Pancreas (tissue), 10 donors: ENCODE results near the gene SRRM3. TPM values are rescaled to one million over a fixed set of nuclear protein-coding genes. Genes with fewer than 3 reads are reported as not detected.
"Not testable (repeated sequence)": the region's sequence is repeated elsewhere in the genome, so short reads cannot be mapped to it uniquely, and the experiment has no call there.

Source experiments
- ATAC-seq, 4 donors: fragments of 200-7000 bp; cut with Tn5 transposase; one replicate each; pipeline versions ENCODE4 v1.8.0 to v1.9.1; 2020; ENCODE audit warnings: mild to moderate bottlenecking in 4 of 4, moderate library complexity in 4 of 4
- DNase-seq, 6 donors: peaks; one replicate each; pipeline ENCODE4 v3.0.0-alpha.2; 2020
- FAIRE-seq: peaks from 2 replicates; lab custom pipeline; 2012; peaks lifted over from hg19 to GRCh38; lab: Jason Lieb, UNC
- H3K27ac ChIP-seq, 4 donors: fragments of 200-600 bp; sonication (generic); 1 replicate in 3 of 4; 2 replicates in 1 of 4; pipeline versions ENCODE4 v1.5.0 to v1.8.0; 2020
- H3K27me3 ChIP-seq, 4 donors: fragments of 200-600 bp; one replicate each; pipeline ENCODE4 v1.8.0; 2021
- H3K36me3 ChIP-seq, 3 donors: fragments of 200-600 bp; sonication (generic) in 1 of 3; one replicate each; pipeline versions ENCODE4 v1.5.0 to v1.8.0; 2020 to 2021
- H3K4me1 ChIP-seq, 3 donors: fragments of 200-600 bp; one replicate each; pipeline ENCODE4 v1.8.0; 2021
- H3K4me3 ChIP-seq, 4 donors: fragments of 200-600 bp; sonication (generic) in 2 of 4; one replicate each; pipeline versions ENCODE4 v1.5.0 to v1.8.0; 2020 to 2021
- H3K9me3 ChIP-seq, 4 donors: fragments of 200-600 bp; one replicate each; pipeline ENCODE4 v1.8.0; 2021
- WGBS, 2 donors: extraction: QIAGEN DNeasy Blood & Tissue Kit; methylation state at CpG; one replicate each; pipeline ENCODE4 v1.1.7; 2013; 5-methylcytosine and 5-hydroxymethylcytosine counted together
- intact Hi-C, 3 donors: fragments of 100-400 bp; cut with DNase I; formaldehyde crosslinking; loops; one replicate each; pipeline versions ENCODE4 v1.11.1 to v1.14.2; 2022
- polyA plus RNA-seq, 2 donors: library from polyadenylated mRNA; stranded (reverse); fragments of 200-250 nt; gene quantifications; one replicate each; pipeline ENCODE4 v1.2.3, GENCODE V29; 2013
- total RNA-seq, 6 donors: library from RNA; stranded (reverse); fragmentation: NEBNext Ultra II Directional in 4 of 6; extraction: Animal tissue kit (Norgen Biotek cat#: 25700) in 4 of 6; gene quantifications; one replicate each; pipeline versions ENCODE4 v1.2.1 to v1.2.4, GENCODE V29; 2021 to 2023
- TF ChIP-seq, protein P1 (sequence below), 4 donors: fragments of 200-600 bp; sonication (generic) in 3 of 4; IDR thresholded peaks; one replicate each; pipeline versions ENCODE4 v1.5.0 to v1.8.0; 2021; ENCODE audit warnings: antibody characterized with exemption in 4 of 4
- donor health status: healthy with polysubstance abuse.
- donor health status: DM: no; HTN: no; CAD: no; lungs with moderate emphysema.
- donor health status: DM: no; HTN: no; CAD: no.
- donor health status: control.
- donor health status: control.
- donor health status: Bipolar disorder and iron deficiency.
- donor health status: DM: yes; HTN: yes; CAD: no.
- donor health status: DM: no; HTN: no; CAD: no.
- donor health status: DM: no; HTN: no; CAD: no.
- donor health status: DM: yes; HTN: yes; CAD: no.

SRRM3 gene
- total and polyA plus RNA-seq, 8 donors = 1.2 to 10.4 (median 2.0) TPM

GRCh38 chr7:76282344-76283253, 80.9 kb downstream of the SRRM3 start:
- 5% methylated on average over 65 to 98 of the region's 98 CpGs for WGBS, 2 donors
- intact Hi-C loops = no loop called here
- Histone ChIP-seq H3K27me3 (no peaks in the 10 kb centered on the region), H3K4me3 (peak overlapping the region; percentile 18 to 57 (median 34)), H3K36me3 (no peaks in the 10 kb centered on the region), H3K27ac (no peak overlapping the region), H3K4me1 (no peaks in the 10 kb centered on the region), H3K9me3 (no peaks in the 10 kb centered on the region)
- TF ChIP-seq, protein P1, sequence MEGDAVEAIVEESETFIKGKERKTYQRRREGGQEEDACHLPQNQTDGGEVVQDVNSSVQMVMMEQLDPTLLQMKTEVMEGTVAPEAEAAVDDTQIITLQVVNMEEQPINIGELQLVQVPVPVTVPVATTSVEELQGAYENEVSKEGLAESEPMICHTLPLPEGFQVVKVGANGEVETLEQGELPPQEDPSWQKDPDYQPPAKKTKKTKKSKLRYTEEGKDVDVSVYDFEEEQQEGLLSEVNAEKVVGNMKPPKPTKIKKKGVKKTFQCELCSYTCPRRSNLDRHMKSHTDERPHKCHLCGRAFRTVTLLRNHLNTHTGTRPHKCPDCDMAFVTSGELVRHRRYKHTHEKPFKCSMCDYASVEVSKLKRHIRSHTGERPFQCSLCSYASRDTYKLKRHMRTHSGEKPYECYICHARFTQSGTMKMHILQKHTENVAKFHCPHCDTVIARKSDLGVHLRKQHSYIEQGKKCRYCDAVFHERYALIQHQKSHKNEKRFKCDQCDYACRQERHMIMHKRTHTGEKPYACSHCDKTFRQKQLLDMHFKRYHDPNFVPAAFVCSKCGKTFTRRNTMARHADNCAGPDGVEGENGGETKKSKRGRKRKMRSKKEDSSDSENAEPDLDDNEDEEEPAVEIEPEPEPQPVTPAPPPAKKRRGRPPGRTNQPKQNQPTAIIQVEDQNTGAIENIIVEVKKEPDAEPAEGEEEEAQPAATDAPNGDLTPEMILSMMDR (IDR thresholded peaks at IDR 0.05) = no peak
- FAIRE-seq (no peak), ATAC-seq (peak; percentile 44 to 80 (median 62)), DNase-seq (peak in 2 of 6 donors; percentile 62 to 77)

DNA sequence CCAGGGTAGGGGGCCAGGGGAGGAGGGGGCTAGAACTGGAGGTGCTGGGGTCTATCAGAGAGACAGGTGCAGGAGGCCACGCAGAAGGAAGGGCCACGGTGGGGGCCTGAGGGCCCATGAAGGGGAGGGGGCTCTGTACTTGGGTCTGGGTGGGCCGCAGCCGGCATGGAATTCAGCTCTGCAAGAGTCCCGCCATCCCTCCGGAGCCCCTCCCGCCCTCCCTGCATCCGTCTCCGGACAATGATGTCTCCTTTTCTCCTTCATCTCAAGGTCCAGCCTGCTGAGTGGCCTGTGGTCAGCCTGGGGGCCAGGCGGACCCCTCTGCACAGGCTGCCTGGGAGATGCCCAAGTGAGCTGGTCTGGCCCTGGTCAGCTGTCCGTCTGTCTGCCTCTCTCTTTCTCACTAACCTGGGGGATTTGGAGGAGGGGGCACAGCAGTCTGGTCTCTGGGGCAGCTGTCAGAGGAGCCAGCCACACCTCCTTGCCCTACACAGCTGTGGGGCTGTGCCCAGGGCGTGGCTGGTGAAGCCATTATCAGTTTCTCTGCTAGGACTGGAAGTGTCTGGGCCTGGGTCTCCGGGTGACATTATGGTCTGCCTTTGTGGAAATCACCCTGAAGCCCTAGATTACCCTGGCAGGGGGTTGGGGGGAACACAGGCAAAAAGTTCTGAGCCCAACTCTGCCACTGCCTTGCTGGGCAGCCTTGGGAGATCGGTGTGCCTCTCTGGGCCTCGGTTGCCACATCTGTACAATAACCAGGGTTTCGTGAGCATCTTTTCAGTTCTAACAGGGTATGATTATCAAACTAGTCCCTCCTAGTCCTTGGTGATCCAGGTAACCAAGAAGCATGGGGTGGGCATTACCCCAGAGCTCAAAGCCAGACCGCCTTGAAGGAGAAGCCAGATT, 81.8 kb downstream of the SRRM3 start:
- Histone ChIP-seq H3K36me3 (no peaks in the 10 kb centered on the region), H3K27me3 (no peaks in the 10 kb centered on the region), H3K4me3 (no peak overlapping the region), H3K9me3 (no peaks in the 10 kb centered on the region), H3K27ac (no peak overlapping the region), H3K4me1 (no peaks in the 10 kb centered on the region)
- intact Hi-C loops = no loop called here
- ATAC-seq (no peak), FAIRE-seq (no peak), DNase-seq (no peak)
- WGBS, 2 donors = 82 to 87% methylated on average over 13 to 17 of the region's 17 CpGs
- TF ChIP-seq, protein P1 (IDR thresholded peaks at IDR 0.05) = no peak

- H3K27ac ChIP-seq = no peak overlapping the region
- intact Hi-C loops = no loop called here
- H3K27me3 ChIP-seq = no peaks in the 10 kb centered on the region
- DNase-seq = peak in 1 of 6 donors; percentile 70
- H3K4me1 ChIP-seq = no peaks in the 10 kb centered on the region
- H3K9me3 ChIP-seq = no peaks in the 10 kb centered on the region
- no peaks in the 10 kb centered on the region for H3K36me3 ChIP-seq
- no peak overlapping the region for H3K4me3 ChIP-seq
- WGBS, 2 donors = 85 to 86% methylated on average over 29 of the region's 29 CpGs
- no peak for FAIRE-seq
- ATAC-seq = no peak
- TF ChIP-seq, protein P1 (IDR thresholded peaks at IDR 0.05) = no peak
Measured at GRCh38 chr7:76285604-76286374, 84.1 kb downstream of the SRRM3 start.

GRCh38 chr7:76286842-76287403, 85.2 kb downstream of the SRRM3 start:
- peak in 1 of 6 donors; percentile 54 for DNase-seq
- no peak for FAIRE-seq
- WGBS, 2 donors = 81 to 84% methylated on average over 14 to 16 of the region's 16 CpGs
- H3K36me3 ChIP-seq = no peaks in the 10 kb centered on the region
- no peaks in the 10 kb centered on the region for H3K9me3 ChIP-seq
- H3K4me3 ChIP-seq = no peak overlapping the region
- ATAC-seq = no peak
- H3K27ac ChIP-seq = no peak overlapping the region
- intact Hi-C loops = no loop called here
- H3K27me3 ChIP-seq = no peaks in the 10 kb centered on the region
- TF ChIP-seq, protein P1 (IDR thresholded peaks at IDR 0.05) = no peak
- peaks cover 0 to 7% (median 6%) of the 10 kb centered on the region in 3 donors for H3K4me1 ChIP-seq

GRCh38 chr7:76290847-76291350, 89.2 kb downstream of the SRRM3 start:
- ATAC-seq = peak in 1 of 4 donors; percentile 1
- H3K36me3 ChIP-seq, H3K9me3 ChIP-seq, intact Hi-C loops, FAIRE-seq, H3K4me3 ChIP-seq, H3K27me3 ChIP-seq: not testable (repeated sequence)
- 75 to 80% methylated on average over 6 of the region's 6 CpGs for WGBS, 2 donors
- peak in 1 of 6 donors; percentile 17 for DNase-seq
- peaks cover 17 to 37% (median 18%) of the 10 kb centered on the region in 3 donors for H3K4me1 ChIP-seq
- H3K27ac ChIP-seq = peak overlapping the region; percentile 17 to 99 (median 82)
